Measurements from ENCODE around the gene SASH1. TPM values are rescaled to one million over a fixed set of nuclear protein-coding genes. Genes with fewer than 3 reads are reported as not detected.

The SASH1 gene
- polyA plus RNA-seq, 1 experiment, result 27.0 TPM

DNA sequence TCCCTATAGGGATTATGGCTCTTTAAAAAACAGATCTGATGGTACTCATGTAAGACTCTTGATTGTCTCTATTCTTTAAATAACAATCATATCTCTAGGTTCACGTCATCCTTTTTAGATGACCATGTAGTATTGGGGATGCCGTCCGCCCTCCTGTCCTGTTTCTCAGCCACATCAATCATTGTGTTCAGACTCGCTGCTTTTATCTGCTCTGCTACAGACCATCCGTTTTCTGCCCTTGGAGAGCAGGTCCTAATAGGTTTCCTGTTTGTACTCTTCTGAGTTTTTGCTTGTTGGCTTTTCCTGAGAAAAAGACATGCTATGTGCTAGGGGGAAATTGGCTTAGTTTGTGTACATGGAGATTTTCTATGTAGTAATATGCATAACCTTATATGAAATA is 76.8 kb downstream of the SASH1 start:
- no peak overlapping the region for H3K4me3 ChIP-seq (ENCODE audit: low read depth, low read length)
- POLR2A ChIA-PET, result no interaction called here
- H3K27ac ChIP-seq (ENCODE audit: low read depth, low read length), result no peak overlapping the region
- no peaks in the 10 kb centered on the region; the same call in 1 of the 2 replicates for H3K9me3 ChIP-seq (ENCODE audit: control insufficient read depth, insufficient read depth, low read length)
- H3K27me3 ChIP-seq (ENCODE audit: control insufficient read depth, insufficient read depth, low read length), result no peaks in the 10 kb centered on the region
- DNase-seq (ENCODE audit: low read depth, low spot score), result no peak
- CTCF ChIA-PET, result no interaction called here
- TF ChIP-seq, protein P1, sequence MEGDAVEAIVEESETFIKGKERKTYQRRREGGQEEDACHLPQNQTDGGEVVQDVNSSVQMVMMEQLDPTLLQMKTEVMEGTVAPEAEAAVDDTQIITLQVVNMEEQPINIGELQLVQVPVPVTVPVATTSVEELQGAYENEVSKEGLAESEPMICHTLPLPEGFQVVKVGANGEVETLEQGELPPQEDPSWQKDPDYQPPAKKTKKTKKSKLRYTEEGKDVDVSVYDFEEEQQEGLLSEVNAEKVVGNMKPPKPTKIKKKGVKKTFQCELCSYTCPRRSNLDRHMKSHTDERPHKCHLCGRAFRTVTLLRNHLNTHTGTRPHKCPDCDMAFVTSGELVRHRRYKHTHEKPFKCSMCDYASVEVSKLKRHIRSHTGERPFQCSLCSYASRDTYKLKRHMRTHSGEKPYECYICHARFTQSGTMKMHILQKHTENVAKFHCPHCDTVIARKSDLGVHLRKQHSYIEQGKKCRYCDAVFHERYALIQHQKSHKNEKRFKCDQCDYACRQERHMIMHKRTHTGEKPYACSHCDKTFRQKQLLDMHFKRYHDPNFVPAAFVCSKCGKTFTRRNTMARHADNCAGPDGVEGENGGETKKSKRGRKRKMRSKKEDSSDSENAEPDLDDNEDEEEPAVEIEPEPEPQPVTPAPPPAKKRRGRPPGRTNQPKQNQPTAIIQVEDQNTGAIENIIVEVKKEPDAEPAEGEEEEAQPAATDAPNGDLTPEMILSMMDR (IDR thresholded peaks at IDR 0.05; ENCODE audit: low read depth, low read length), result no peak

DNA sequence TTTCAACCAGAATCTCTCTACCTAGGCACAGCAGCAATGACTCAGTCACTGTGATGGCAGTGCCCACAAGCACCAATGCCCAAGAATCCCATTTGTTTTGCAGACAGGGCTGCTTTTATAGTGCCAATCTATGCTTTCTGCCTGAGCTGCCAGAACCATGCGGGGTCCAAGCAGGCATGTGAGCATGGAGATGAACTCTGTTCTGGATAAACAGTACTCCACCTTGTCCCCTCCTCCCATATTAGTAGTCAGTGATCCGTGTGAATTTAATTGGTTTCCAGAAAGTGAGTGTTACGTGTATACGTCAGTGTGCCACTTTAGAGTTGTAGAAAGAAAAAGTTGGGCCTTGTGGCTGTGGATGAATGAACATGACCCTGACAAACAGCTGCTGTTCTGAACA is 79.4 kb downstream of the SASH1 start:
- no peak overlapping the region for H3K4me3 ChIP-seq (ENCODE audit: low read depth, low read length)
- H3K27ac ChIP-seq (ENCODE audit: low read depth, low read length), result no peak overlapping the region
- H3K9me3 ChIP-seq (ENCODE audit: control insufficient read depth, insufficient read depth, low read length), result no peaks in the 10 kb centered on the region; the same call in 1 of the 2 replicates
- H3K27me3 ChIP-seq (ENCODE audit: control insufficient read depth, insufficient read depth, low read length), result no peaks in the 10 kb centered on the region
- CTCF ChIA-PET, result interaction anchor here (0.6 kb wide), 1 partner anchor 62 kb away, joined by 5 read pairs; no protein-coding TSS in a partner anchor
- TF ChIP-seq, protein P1 (IDR thresholded peaks at IDR 0.05; ENCODE audit: low read depth, low read length), result no peak
- DNase-seq (ENCODE audit: low read depth, low spot score), result no peak
- POLR2A ChIA-PET, result no interaction called here

DNA sequence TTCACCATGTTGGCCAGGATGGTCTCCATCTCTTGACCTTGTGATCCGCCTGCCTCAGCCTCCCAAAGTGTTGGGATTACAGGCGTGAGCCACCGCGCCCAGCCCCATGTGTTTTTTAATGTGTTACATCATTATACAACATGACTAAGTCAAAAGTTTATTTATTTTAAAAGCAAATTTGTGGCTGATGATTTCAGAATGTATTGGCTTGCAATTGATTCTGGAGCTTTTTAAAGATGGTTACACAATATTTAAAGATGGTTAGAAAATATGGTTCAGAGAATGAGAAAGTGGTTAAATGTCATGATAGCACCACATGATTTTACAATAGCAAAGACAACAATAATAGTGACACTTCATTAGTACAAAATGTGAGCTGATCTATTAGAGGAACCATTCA is 80.5 kb downstream of the SASH1 start:
- TF ChIP-seq, protein P1 (IDR thresholded peaks at IDR 0.05; ENCODE audit: low read depth, low read length), result no peak
- no peaks in the 10 kb centered on the region for H3K27me3 ChIP-seq (ENCODE audit: control insufficient read depth, insufficient read depth, low read length)
- no peak overlapping the region for H3K4me3 ChIP-seq (ENCODE audit: low read depth, low read length)
- POLR2A ChIA-PET, result interaction anchor here (1.0 to 1.1 kb wide), 2 partner anchors 16 kb away, joined by 3 read pairs; no protein-coding TSS in a partner anchor
- CTCF ChIA-PET, result no interaction called here
- no peak overlapping the region for H3K27ac ChIP-seq (ENCODE audit: low read depth, low read length)
- no peak for DNase-seq (ENCODE audit: low read depth, low spot score)
- H3K9me3 ChIP-seq (ENCODE audit: control insufficient read depth, insufficient read depth, low read length), result no peaks in the 10 kb centered on the region; the same call in 1 of the 2 replicates

DNA sequence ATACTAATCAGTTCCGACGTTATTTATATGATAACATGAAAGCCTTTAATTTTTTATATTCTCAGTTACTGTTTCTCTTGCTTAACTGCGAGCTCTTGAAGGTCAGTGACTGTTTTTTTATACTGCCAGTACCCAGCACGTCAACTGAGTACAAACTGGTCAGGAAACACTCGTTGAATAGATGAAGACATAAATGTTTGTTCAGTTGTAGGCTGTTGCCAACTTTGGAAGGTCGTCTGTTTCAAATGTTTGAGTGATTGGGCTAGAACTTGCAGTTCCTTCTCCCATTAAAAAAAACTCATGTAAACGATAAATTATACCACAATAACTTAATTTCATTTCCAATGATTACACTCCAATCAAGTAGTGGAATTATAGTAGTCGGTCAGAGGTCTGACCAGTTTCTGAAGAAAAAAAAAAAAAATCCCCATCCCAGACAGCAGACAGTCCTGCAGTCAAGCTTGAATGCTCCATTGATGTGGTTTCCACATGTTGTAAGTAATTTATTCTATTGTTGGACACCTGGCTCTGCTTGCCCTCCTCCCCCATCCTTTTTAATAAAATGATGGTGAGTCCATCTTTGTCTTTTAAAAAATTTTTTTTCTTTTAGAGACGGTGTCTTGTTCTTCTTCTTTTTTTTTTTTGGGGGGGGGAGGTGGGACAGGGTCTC is 81.1 kb downstream of the SASH1 start:
- H3K9me3 ChIP-seq (ENCODE audit: control insufficient read depth, insufficient read depth, low read length), result no peaks in the 10 kb centered on the region; the same call in 1 of the 2 replicates
- H3K27me3 ChIP-seq (ENCODE audit: control insufficient read depth, insufficient read depth, low read length), result no peaks in the 10 kb centered on the region
- POLR2A ChIA-PET, result interaction anchor here (1.0 to 1.1 kb wide), 2 partner anchors 15 to 17 kb away, joined by 3 read pairs; no protein-coding TSS in a partner anchor
- TF ChIP-seq, protein P1 (IDR thresholded peaks at IDR 0.05; ENCODE audit: low read depth, low read length), result no peak
- DNase-seq (ENCODE audit: low read depth, low spot score), result no peak
- CTCF ChIA-PET, result interaction anchor here (0.6 kb wide), 1 partner anchor 56 kb away, joined by 3 read pairs; no protein-coding TSS in a partner anchor
- no peak overlapping the region for H3K27ac ChIP-seq (ENCODE audit: low read depth, low read length)
- H3K4me3 ChIP-seq (ENCODE audit: low read depth, low read length), result no peak overlapping the region

DNA sequence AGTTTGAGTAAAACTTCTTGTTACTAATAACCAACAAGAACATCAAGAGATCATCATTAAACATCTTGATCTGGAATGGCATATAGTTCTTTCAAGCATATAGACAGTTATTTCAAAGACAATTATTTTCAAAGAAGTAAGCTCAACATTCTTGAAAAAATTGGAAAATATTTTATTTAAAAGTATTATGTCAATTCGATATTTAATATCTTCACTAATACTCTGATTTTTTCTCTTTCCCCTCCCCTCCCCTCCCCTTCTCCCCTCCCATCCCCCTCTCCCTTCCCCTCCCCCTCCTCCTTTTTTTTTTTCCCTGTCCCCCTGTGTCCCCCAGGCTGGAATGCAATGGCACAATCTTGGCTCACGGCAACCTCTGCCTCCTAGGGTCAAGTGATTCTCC is 82.8 kb downstream of the SASH1 start:
- TF ChIP-seq, protein P1 (IDR thresholded peaks at IDR 0.05; ENCODE audit: low read depth, low read length), result no peak
- POLR2A ChIA-PET, result no interaction called here
- Histone ChIP-seq H3K27ac (ENCODE audit: low read depth, low read length) (no peak overlapping the region), H3K9me3 (ENCODE audit: control insufficient read depth, insufficient read depth, low read length) (no peaks in the 10 kb centered on the region; the same call in 1 of the 2 replicates), H3K4me3 (ENCODE audit: low read depth, low read length) (no peak overlapping the region), H3K27me3 (ENCODE audit: control insufficient read depth, insufficient read depth, low read length) (no peaks in the 10 kb centered on the region)
- CTCF ChIA-PET, result no interaction called here
- DNase-seq (ENCODE audit: low read depth, low spot score), result no peak
